ENCODE results near the gene PTPRN2. TPM values are rescaled to one million over a fixed set of nuclear protein-coding genes. Genes with fewer than 3 reads are reported as not detected.

PTPRN2 gene
- total and polyA plus RNA-seq, 2 donors (not counting 1 experiment from before 2014, with no cell fraction given), result 0.54 to 1.2 TPM

GRCh38 chr7:157901166-157901565, 686.5 kb downstream of the PTPRN2 start:
- no peak overlapping the region for H3K4me2 ChIP-seq (ENCODE audit: extremely low read depth, insufficient read depth, low read length)
- TF ChIP-seq CTCF (conservative IDR thresholded peaks at IDR 0.05 in 1 of 2, IDR thresholded peaks at IDR 0.05 in 1 of 2; ENCODE audit: low read depth in 1 of 2, low read length in 2 of 2), result no peak
- no peak for TF ChIP-seq EZH2 (IDR thresholded peaks at IDR 0.05; ENCODE audit: low read length, missing control alignments)
- no peaks in the 10 kb centered on the region for H3K4me1 ChIP-seq (ENCODE audit: control insufficient read depth, extremely low read depth, insufficient read depth, low read length)
- H3K79me2 ChIP-seq (ENCODE audit: control insufficient read depth, insufficient read depth, low read length), result no peaks in the 10 kb centered on the region
- no peak overlapping the region for H3K4me3 ChIP-seq (replicated peaks in 1 of 4; ENCODE audit: control extremely low read depth in 1 of 4, insufficient read depth in 1 of 4, low read depth in 3 of 4, low read length in 4 of 4)
- no peak overlapping the region for H3K9ac ChIP-seq (ENCODE audit: insufficient read depth, low read length)
- no peaks in the 10 kb centered on the region for H3K27me3 ChIP-seq (ENCODE audit: control insufficient read depth, insufficient read depth, low read length)
- H3K9me3 ChIP-seq (ENCODE audit: control insufficient read depth, insufficient read depth, low read depth, low read length), result no peaks in the 10 kb centered on the region
- H2AFZ ChIP-seq (ENCODE audit: low read length), result no peak overlapping the region
- H3K27ac ChIP-seq (ENCODE audit: insufficient read depth, low read length), result no peak overlapping the region
- no peaks in the 10 kb centered on the region for H3K36me3 ChIP-seq (ENCODE audit: control insufficient read depth, insufficient read depth, low read length)
- DNase-seq (ENCODE audit: low read depth in 2 of 2), result no peak
- H4K20me1 ChIP-seq (ENCODE audit: control insufficient read depth, extremely low read depth, insufficient read depth, low read length), result no peaks in the 10 kb centered on the region

- no peak overlapping the region for H3K27ac ChIP-seq (ENCODE audit: insufficient read depth, low read length)
- no peak for DNase-seq (ENCODE audit: low read depth in 2 of 2)
- H2AFZ ChIP-seq (ENCODE audit: low read length), result no peak overlapping the region
- H3K4me3 ChIP-seq (replicated peaks in 1 of 4; ENCODE audit: control extremely low read depth in 1 of 4, insufficient read depth in 1 of 4, low read depth in 3 of 4, low read length in 4 of 4), result no peak overlapping the region
- H3K4me1 ChIP-seq (ENCODE audit: control insufficient read depth, extremely low read depth, insufficient read depth, low read length), result no peaks in the 10 kb centered on the region
- no peaks in the 10 kb centered on the region for H4K20me1 ChIP-seq (ENCODE audit: control insufficient read depth, extremely low read depth, insufficient read depth, low read length)
- H3K9me3 ChIP-seq (ENCODE audit: control insufficient read depth, insufficient read depth, low read depth, low read length), result no peaks in the 10 kb centered on the region
- H3K4me2 ChIP-seq (ENCODE audit: extremely low read depth, insufficient read depth, low read length), result no peak overlapping the region
- H3K36me3 ChIP-seq (ENCODE audit: control insufficient read depth, insufficient read depth, low read length), result no peaks in the 10 kb centered on the region
- TF ChIP-seq EZH2 (IDR thresholded peaks at IDR 0.05; ENCODE audit: low read length, missing control alignments), result no peak
- TF ChIP-seq CTCF (conservative IDR thresholded peaks at IDR 0.05 in 1 of 2, IDR thresholded peaks at IDR 0.05 in 1 of 2; ENCODE audit: low read depth in 1 of 2, low read length in 2 of 2), result no peak
- no peaks in the 10 kb centered on the region for H3K27me3 ChIP-seq (ENCODE audit: control insufficient read depth, insufficient read depth, low read length)
- H3K79me2 ChIP-seq (ENCODE audit: control insufficient read depth, insufficient read depth, low read length), result no peaks in the 10 kb centered on the region
- no peak overlapping the region for H3K9ac ChIP-seq (ENCODE audit: insufficient read depth, low read length)
Observed at GRCh38 chr7:157900556-157900955, 687.1 kb downstream of the PTPRN2 start.

GRCh38 chr7:157900011-157900410, 687.6 kb downstream of the PTPRN2 start:
- Histone ChIP-seq H3K36me3 (ENCODE audit: control insufficient read depth, insufficient read depth, low read length) (no peaks in the 10 kb centered on the region), H3K4me3 (replicated peaks in 1 of 4; ENCODE audit: control extremely low read depth in 1 of 4, insufficient read depth in 1 of 4, low read depth in 3 of 4, low read length in 4 of 4) (no peak overlapping the region), H2AFZ (ENCODE audit: low read length) (no peak overlapping the region), H3K9ac (ENCODE audit: insufficient read depth, low read length) (no peak overlapping the region), H3K9me3 (ENCODE audit: control insufficient read depth, insufficient read depth, low read depth, low read length) (no peaks in the 10 kb centered on the region), H3K27me3 (ENCODE audit: control insufficient read depth, insufficient read depth, low read length) (no peaks in the 10 kb centered on the region), H4K20me1 (ENCODE audit: control insufficient read depth, extremely low read depth, insufficient read depth, low read length) (no peaks in the 10 kb centered on the region), H3K4me1 (ENCODE audit: control insufficient read depth, extremely low read depth, insufficient read depth, low read length) (no peaks in the 10 kb centered on the region), H3K27ac (ENCODE audit: insufficient read depth, low read length) (no peak overlapping the region), H3K79me2 (ENCODE audit: control insufficient read depth, insufficient read depth, low read length) (no peaks in the 10 kb centered on the region), H3K4me2 (ENCODE audit: extremely low read depth, insufficient read depth, low read length) (no peak overlapping the region)
- no peak for TF ChIP-seq EZH2 (IDR thresholded peaks at IDR 0.05; ENCODE audit: low read length, missing control alignments)
- TF ChIP-seq CTCF (conservative IDR thresholded peaks at IDR 0.05 in 1 of 2, IDR thresholded peaks at IDR 0.05 in 1 of 2; ENCODE audit: low read depth in 1 of 2, low read length in 2 of 2), result no peak
- no peak for DNase-seq (ENCODE audit: low read depth in 2 of 2)

Measured in fibroblast of lung (primary cell).